IgD-negative memory B cell (primary cell): Measurements from ENCODE around the gene DOCK1. TPM values are rescaled to one million over a fixed set of nuclear protein-coding genes. Genes with fewer than 3 reads are reported as not detected.

ENCODE experiments used
- H3K27ac Mint-ChIP-seq, 3 donors: one replicate each; pipeline ENCODE4 v1.8.0; 2020 to 2022; ENCODE audit warnings: mild to moderate bottlenecking in 3 of 3, mixed read lengths in 3 of 3, moderate library complexity in 1 of 3
- H3K27me3 Mint-ChIP-seq: one replicate; pipeline ENCODE4 v1.8.0; 2021; ENCODE audit warnings: mixed read lengths
- H3K36me3 Mint-ChIP-seq: one replicate; pipeline ENCODE4 v1.8.0; 2020; ENCODE audit warnings: mild to moderate bottlenecking, mixed read lengths
- H3K4me1 Mint-ChIP-seq, 3 donors: one replicate each; pipeline ENCODE4 v1.8.0; 2020 to 2022; ENCODE audit warnings: mixed read lengths in 3 of 3, mild to moderate bottlenecking in 1 of 3
- H3K4me3 Mint-ChIP-seq, 4 donors: one replicate each; pipeline ENCODE4 v1.8.0; 2020 to 2022; ENCODE audit warnings: mild to moderate bottlenecking in 4 of 4, mixed read lengths in 4 of 4, moderate library complexity in 3 of 4
- H3K9me3 Mint-ChIP-seq, 3 donors: one replicate each; pipeline ENCODE4 v1.8.0; 2020 to 2021; ENCODE audit warnings: mixed read lengths in 3 of 3, mild to moderate bottlenecking in 1 of 3
- polyA plus RNA-seq: library from polyadenylated mRNA; unstranded; fragments of 300-500 nt; fragmentation: Illumina TruSeq; gene quantifications from one replicate; pipeline ENCODE4 v1.2.3, GENCODE V29; 2021

The DOCK1 gene
- polyA plus RNA-seq, 1 donor from 2014 or later, result not detected

GRCh38 chr10:127154831-127155620 lies 249.8 kb downstream of the DOCK1 start:
- Mint-ChIP-seq H3K9me3 (peaks cover 0 to 2% (median 0%) of the 10 kb centered on the region in 3 donors), H3K36me3 (no peaks in the 10 kb centered on the region), H3K4me1 (no peaks in the 10 kb centered on the region), H3K4me3 (no peak overlapping the region), H3K27me3 (no peaks in the 10 kb centered on the region), H3K27ac (no peak overlapping the region)

- Mint-ChIP-seq H3K27ac (no peak overlapping the region), H3K27me3 (no peaks in the 10 kb centered on the region), H3K36me3 (no peaks in the 10 kb centered on the region), H3K4me1 (no peaks in the 10 kb centered on the region), H3K4me3 (no peak overlapping the region), H3K9me3 (peaks cover 0 to 2% (median 0%) of the 10 kb centered on the region in 3 donors)
Observed at GRCh38 chr10:127157089-127157488, 251.9 kb downstream of the DOCK1 start.

GRCh38 chr10:127157506-127158200 lies 252.4 kb downstream of the DOCK1 start:
- Mint-ChIP-seq H3K27ac (no peak overlapping the region), H3K9me3 (peaks cover 0 to 2% (median 0%) of the 10 kb centered on the region in 3 donors)

GRCh38 chr10:127158662-127159061 lies 253.4 kb downstream of the DOCK1 start:
- Mint-ChIP-seq H3K4me3 (no peak overlapping the region), H3K9me3 (peaks cover 0 to 2% (median 2%) of the 10 kb centered on the region in 3 donors)

More at GRCh38 chr10:127157506-127158200, 252.4 kb downstream of the DOCK1 start:
- H3K27me3 Mint-ChIP-seq, result no peaks in the 10 kb centered on the region
- no peaks in the 10 kb centered on the region for H3K36me3 Mint-ChIP-seq
- H3K4me3 Mint-ChIP-seq, result no peak overlapping the region
- H3K4me1 Mint-ChIP-seq, result no peaks in the 10 kb centered on the region

GRCh38 chr10:127159648-127160245 lies 254.5 kb downstream of the DOCK1 start:
- Mint-ChIP-seq H3K9me3 (peaks cover 0 to 2% (median 2%) of the 10 kb centered on the region in 3 donors), H3K36me3 (no peaks in the 10 kb centered on the region), H3K4me1 (no peaks in the 10 kb centered on the region), H3K27me3 (no peaks in the 10 kb centered on the region), H3K4me3 (no peak overlapping the region), H3K27ac (no peak overlapping the region)

More at GRCh38 chr10:127158662-127159061, 253.4 kb downstream of the DOCK1 start:
- Mint-ChIP-seq H3K27me3 (no peaks in the 10 kb centered on the region), H3K27ac (no peak overlapping the region), H3K36me3 (no peaks in the 10 kb centered on the region), H3K4me1 (no peaks in the 10 kb centered on the region)

- Mint-ChIP-seq H3K4me1 (no peaks in the 10 kb centered on the region), H3K27ac (no peak overlapping the region), H3K9me3 (peaks cover 0 to 2% (median 2%) of the 10 kb centered on the region in 3 donors), H3K36me3 (no peaks in the 10 kb centered on the region), H3K4me3 (no peak overlapping the region), H3K27me3 (no peaks in the 10 kb centered on the region)
Observed at GRCh38 chr10:127161482-127161881, 256.3 kb downstream of the DOCK1 start.

GRCh38 chr10:127162841-127163240 lies 257.6 kb downstream of the DOCK1 start:
- Mint-ChIP-seq H3K27ac (no peak overlapping the region), H3K4me1 (no peaks in the 10 kb centered on the region), H3K36me3 (no peaks in the 10 kb centered on the region), H3K27me3 (no peaks in the 10 kb centered on the region), H3K9me3 (peaks cover 0 to 2% (median 0%) of the 10 kb centered on the region in 3 donors), H3K4me3 (no peak overlapping the region)

GRCh38 chr10:127168261-127168660 lies 263.0 kb downstream of the DOCK1 start:
- Mint-ChIP-seq H3K27ac (no peak overlapping the region), H3K4me1 (no peaks in the 10 kb centered on the region), H3K36me3 (no peaks in the 10 kb centered on the region), H3K9me3 (peaks cover 0 to 3% (median under 1%) of the 10 kb centered on the region in 3 donors), H3K27me3 (no peaks in the 10 kb centered on the region), H3K4me3 (no peak overlapping the region)

- H3K4me3 Mint-ChIP-seq, result no peak overlapping the region
- no peaks in the 10 kb centered on the region for H3K36me3 Mint-ChIP-seq
- H3K27me3 Mint-ChIP-seq, result peaks cover 3% of the 10 kb centered on the region
- H3K27ac Mint-ChIP-seq, result no peak overlapping the region
- H3K4me1 Mint-ChIP-seq, result no peaks in the 10 kb centered on the region
- H3K9me3 Mint-ChIP-seq, result peaks cover 0 to 5% (median 0%) of the 10 kb centered on the region in 3 donors
Observed at GRCh38 chr10:127174866-127175265, 269.6 kb downstream of the DOCK1 start.

- Mint-ChIP-seq H3K4me1 (no peaks in the 10 kb centered on the region), H3K36me3 (no peaks in the 10 kb centered on the region), H3K27me3 (peaks cover 3% of the 10 kb centered on the region), H3K4me3 (no peak overlapping the region), H3K9me3 (peaks cover 0 to 5% (median 0%) of the 10 kb centered on the region in 3 donors), H3K27ac (no peak overlapping the region)
Observed at GRCh38 chr10:127175357-127176110, 270.3 kb downstream of the DOCK1 start.

GRCh38 chr10:127176649-127177048 lies 271.4 kb downstream of the DOCK1 start:
- Mint-ChIP-seq H3K27ac (no peak overlapping the region), H3K36me3 (no peaks in the 10 kb centered on the region), H3K9me3 (peaks cover 0 to 5% (median 0%) of the 10 kb centered on the region in 3 donors), H3K27me3 (peaks cover 3% of the 10 kb centered on the region), H3K4me3 (no peak overlapping the region), H3K4me1 (no peaks in the 10 kb centered on the region)

GRCh38 chr10:127179612-127180250 lies 274.5 kb downstream of the DOCK1 start:
- Mint-ChIP-seq H3K9me3 (peaks cover 0 to 4% (median 0%) of the 10 kb centered on the region in 3 donors), H3K4me3 (no peak overlapping the region), H3K36me3 (no peaks in the 10 kb centered on the region), H3K27me3 (peaks cover 3% of the 10 kb centered on the region), H3K27ac (peak overlapping the region in 1 of 3 donors; percentile 61), H3K4me1 (no peaks in the 10 kb centered on the region)

- Mint-ChIP-seq H3K9me3 (peaks cover 2 to 3% (median 3%) of the 10 kb centered on the region in 3 donors), H3K4me1 (no peaks in the 10 kb centered on the region), H3K27me3 (peaks cover 3% of the 10 kb centered on the region), H3K36me3 (no peaks in the 10 kb centered on the region), H3K27ac (no peak overlapping the region), H3K4me3 (no peak overlapping the region)
Observed at GRCh38 chr10:127182161-127182560, 276.9 kb downstream of the DOCK1 start.

GRCh38 chr10:127184582-127184981 lies 279.4 kb downstream of the DOCK1 start:
- Mint-ChIP-seq H3K36me3 (no peaks in the 10 kb centered on the region), H3K4me1 (no peaks in the 10 kb centered on the region), H3K4me3 (no peak overlapping the region), H3K9me3 (peaks cover 2 to 3% (median 3%) of the 10 kb centered on the region in 3 donors), H3K27me3 (no peaks in the 10 kb centered on the region), H3K27ac (no peak overlapping the region)
